Measurements from ENCODE around the gene SGPL1.
"Not testable (repeated sequence)": the region's sequence is repeated elsewhere in the genome, so short reads cannot be mapped to it uniquely, and the experiment has no call there.

Gene SGPL1, protein sequence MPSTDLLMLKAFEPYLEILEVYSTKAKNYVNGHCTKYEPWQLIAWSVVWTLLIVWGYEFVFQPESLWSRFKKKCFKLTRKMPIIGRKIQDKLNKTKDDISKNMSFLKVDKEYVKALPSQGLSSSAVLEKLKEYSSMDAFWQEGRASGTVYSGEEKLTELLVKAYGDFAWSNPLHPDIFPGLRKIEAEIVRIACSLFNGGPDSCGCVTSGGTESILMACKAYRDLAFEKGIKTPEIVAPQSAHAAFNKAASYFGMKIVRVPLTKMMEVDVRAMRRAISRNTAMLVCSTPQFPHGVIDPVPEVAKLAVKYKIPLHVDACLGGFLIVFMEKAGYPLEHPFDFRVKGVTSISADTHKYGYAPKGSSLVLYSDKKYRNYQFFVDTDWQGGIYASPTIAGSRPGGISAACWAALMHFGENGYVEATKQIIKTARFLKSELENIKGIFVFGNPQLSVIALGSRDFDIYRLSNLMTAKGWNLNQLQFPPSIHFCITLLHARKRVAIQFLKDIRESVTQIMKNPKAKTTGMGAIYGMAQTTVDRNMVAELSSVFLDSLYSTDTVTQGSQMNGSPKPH

GRCh38 chr10:70815504-70816219 is at the start of gene SGPL1:
SGPL1 (plus strand) TSS chr10:70815948; CDS start chr10:70816854, 906 bp downstream.
- DNase-seq, result peak; percentile 80

GRCh38 chr10:70768026-70768685 is 47.6 kb upstream of the SGPL1 start:
- DNase-seq, result not testable (repeated sequence)

GRCh38 chr10:70769121-70769520 is 46.6 kb upstream of the SGPL1 start:
- DNase-seq, result no peak

GRCh38 chr10:70770001-70770400 is 45.7 kb upstream of the SGPL1 start:
- DNase-seq, result no peak

- not testable (repeated sequence) for DNase-seq
These were observed 45.2 kb upstream of the SGPL1 start for GRCh38 chr10:70770516-70770915.

DNA sequence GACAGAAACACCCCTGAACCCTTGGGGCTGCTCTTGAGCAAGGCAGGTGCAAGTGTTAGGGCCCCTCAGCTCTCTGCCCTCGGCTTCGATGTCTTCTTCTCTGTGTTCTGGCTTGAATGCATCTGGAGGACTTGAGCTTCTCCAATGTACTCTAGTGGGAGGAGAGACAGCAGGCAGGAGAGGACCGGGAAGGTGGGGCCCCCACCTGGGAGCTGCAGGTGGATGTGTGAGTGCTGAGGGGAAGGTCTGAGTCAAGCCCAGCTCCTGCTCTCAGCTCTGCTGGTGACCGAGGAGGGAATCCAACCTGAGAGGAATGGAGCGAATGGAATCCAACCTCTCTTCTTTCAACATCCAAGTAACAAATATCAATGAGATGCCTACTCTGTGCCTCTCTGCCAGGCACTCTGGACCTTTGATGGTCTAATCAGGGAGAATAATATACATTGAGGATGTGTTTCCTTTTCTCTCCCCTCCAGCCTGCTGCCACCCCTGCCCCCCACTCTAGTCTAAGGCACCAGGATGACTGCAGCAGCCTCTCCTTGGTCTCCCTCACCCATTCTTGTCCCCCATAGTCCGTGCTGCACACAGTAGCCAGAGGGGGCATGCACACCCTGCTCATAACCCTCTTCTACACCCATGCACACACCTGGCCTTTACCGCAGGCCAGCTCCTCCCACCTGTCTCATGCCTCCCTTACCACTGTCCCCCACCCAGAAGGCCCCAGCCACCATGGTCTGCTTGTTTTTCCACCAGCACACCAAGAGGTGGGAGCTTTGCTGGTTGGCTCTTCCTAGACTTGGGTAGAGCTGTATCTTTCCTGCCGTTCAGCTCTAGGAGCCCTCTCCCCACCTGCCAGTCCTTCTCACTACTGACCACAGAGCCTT is 44.2 kb upstream of the SGPL1 start:
- no peak for DNase-seq

DNA sequence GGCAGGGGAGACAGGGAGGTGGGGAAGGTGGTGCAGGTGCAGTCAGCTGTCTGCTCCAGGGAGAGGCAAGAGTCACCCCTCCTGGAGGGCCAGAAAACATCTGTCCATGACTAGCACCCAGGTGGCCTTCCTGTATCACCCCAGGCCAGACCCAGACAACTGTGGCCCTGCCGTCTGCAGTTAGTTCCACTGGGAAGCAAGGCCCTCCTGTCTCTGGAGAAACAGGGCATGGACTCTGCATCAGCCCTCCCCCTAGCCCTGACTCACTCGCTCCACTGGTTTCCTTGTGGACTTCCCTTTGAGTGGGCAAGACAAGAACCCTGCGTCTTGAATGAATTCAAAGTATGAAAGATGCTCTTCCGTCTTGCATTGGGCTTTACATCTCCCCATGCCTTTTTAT is 43.1 kb upstream of the SGPL1 start:
- no peak for DNase-seq

DNA sequence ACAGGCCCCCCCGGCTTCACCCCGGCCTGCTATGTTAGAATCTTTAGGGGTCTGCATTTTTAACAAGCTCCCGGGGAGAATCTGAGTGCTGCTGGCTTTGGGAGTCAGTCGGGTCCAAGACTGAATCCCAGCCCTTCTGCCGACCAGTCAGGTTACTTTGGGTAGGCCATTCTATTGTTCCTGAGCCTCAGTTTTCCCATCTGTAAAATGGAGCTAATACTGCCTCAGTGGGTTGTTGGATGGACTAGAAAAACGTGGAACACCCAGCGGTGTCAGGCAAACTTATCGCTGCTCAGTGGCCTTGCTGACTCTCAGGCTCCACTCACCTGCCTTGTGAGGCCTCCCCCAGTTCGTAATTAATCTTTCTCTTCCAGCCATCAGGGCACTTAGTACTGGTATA is 42.3 kb upstream of the SGPL1 start:
- no peak for DNase-seq

- no peak for DNase-seq
These were observed 41.6 kb upstream of the SGPL1 start for GRCh38 chr10:70773965-70774809.

DNA sequence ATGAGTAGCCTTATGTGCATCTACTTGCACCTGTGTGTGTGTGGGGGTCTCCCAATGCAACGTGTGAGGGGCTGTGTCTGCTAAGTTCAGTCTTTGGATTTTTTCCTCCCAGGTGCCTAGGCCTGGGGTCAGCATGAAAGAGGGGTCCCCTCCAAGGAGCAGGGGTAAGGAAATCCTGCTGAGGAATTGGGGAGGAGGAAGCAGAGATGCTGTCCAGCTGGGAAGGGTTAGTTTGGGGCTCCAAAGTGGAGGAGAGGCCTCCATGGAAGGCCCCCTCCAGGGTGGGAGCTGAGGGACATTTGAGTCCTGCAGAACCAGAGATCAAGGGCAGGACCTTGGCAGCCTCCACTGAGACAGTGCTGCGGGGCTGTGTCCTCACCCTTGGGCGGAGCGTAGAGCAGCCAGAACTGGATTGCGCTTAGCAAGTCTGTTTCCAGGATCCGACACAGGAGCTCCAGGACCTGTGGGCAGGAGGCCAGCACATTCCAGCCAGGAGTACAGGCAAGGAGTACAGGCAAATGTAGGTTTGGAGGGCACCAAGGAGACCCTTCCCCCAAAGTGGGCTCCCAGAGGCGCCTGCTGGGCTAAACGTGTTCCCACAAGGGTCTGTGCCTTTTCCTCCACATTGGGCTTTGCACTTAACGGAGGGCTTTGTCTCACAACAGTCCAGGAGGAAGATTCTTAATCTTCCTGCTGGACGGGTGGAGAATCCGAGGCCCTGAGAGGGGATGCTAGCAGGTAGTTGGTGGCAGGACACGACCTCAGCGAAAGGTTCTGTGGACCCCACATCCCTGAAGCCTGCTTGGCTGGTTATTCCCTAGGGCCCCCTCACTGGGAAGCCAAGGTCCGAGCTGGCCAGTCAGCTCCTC is 40.7 kb upstream of the SGPL1 start:
- DNase-seq, result no peak

- no peak for DNase-seq
These were observed 39.9 kb upstream of the SGPL1 start for GRCh38 chr10:70775679-70776454.

- DNase-seq, result no peak
These were observed 39.2 kb upstream of the SGPL1 start for GRCh38 chr10:70776455-70777005.

GRCh38 chr10:70777063-70777875 is 38.5 kb upstream of the SGPL1 start:
- no peak for DNase-seq

DNA sequence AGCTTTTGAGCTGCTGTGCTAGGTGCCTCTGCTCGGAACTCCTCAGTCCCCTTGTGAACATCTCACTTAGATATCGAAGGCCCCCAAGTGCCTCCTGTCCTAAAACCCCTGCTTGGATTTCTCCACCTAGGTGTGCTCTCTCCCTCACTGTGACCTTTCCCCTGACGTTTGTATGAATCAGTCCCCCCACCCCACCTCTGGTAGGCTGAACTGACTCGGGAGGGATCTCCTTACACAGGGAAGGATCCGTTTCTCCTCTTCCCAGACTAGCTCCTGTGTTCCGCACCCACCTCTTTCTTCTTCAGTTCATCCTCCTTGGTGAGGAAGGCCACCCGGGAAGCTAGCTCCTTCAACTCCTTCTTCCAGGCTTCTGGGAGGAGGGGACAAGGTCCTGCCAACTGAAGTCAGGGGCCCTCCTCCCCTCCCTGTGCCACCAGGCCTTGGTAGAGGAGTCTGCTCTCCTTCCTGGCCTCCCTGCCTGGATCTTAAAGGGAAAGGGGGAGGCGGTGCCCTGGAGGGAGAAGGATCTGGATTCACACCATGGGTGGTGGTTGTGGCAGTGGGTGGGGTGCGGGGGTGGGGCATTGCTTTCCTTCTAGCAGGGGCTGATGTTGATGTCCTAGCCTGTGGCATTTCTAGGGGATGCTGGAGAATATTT is 37.4 kb upstream of the SGPL1 start:
- no peak for DNase-seq

- no peak for DNase-seq
These were observed 36.7 kb upstream of the SGPL1 start for GRCh38 chr10:70779088-70779487.

DNA sequence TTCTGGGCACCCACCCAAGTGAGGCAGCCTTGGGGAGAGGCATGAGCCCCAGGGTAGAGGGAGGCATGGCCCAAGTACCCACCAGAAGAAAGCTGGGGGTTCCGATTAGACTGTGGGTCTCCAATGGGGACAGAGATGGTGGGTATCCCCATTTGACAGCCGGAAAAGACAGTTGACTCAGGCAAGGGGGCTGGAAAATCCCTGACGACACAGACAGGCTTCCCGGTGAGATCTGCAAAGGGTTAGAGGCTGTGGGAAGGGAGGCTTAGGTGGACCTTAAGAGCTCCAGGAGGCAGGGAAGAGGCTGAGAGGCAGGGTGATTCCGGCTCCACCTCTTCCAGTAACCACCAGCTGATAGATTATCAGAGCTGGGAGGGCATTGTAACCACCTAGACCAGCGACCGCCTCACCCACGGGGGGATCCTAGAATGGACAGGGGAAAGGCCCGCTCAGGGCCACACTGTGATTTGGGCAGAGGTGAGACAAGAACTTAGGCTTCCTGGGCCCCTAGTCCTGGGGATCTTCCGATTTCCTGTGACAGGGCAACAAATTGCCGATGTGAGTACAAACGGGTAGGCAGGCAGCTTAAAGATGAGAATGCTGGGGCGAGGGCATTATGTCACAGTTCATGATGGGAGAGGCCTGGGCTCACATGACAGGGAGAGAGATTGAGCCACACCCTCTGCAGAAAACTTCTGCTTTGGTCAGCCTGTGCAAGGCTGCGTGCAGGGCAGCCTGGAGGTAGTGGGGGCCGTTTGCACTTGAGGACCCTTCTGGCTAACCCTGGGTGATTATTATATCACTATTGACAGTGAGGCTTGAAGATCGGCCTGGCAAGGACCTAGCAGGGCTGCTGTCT is 36.0 kb upstream of the SGPL1 start:
- no peak for DNase-seq

GRCh38 chr10:70780370-70780760 is 35.4 kb upstream of the SGPL1 start:
- no peak for DNase-seq
